WERI-Rb-1 (cell line): Measurements from ENCODE around the gene ZNF619.

Source experiments
- DNase-seq: peaks from one replicate; pipeline ENCODE4 v3.0.0-alpha.2; 2020
- H3K27ac ChIP-seq: fragments of 250-450 bp; sonication (Bioruptor Pico); 2 replicates; pipeline ENCODE4 v1.5.1; 2020; ENCODE audit warnings: mild to moderate bottlenecking, moderate library complexity
- H3K27me3 ChIP-seq: fragments of 250-450 bp; sonication (Bioruptor Pico); 2 replicates; pipeline ENCODE4 v1.5.1; 2021; ENCODE audit warnings: mild to moderate bottlenecking, low read depth, moderate library complexity; ENCODE audit not compliant: insufficient read depth, severe bottlenecking
- H3K36me3 ChIP-seq: fragments of 250-450 bp; sonication (Bioruptor Pico); 2 replicates; pipeline ENCODE4 v1.5.1; 2020; ENCODE audit warnings: mild to moderate bottlenecking, moderate library complexity
- H3K4me3 ChIP-seq: 2 replicates; pipeline ENCODE4 v1.5.1; 2011; ENCODE audit warnings: low read depth, mild to moderate bottlenecking, control low read depth, low read length
- H3K9me3 ChIP-seq: fragments of 250-450 bp; sonication (Bioruptor Pico); 2 replicates; pipeline ENCODE4 v1.5.1; 2021; ENCODE audit warnings: mild to moderate bottlenecking, moderate library complexity; ENCODE audit not compliant: severe bottlenecking
- CTCF ChIP-seq: IDR thresholded peaks from 2 replicates; pipeline ENCODE4 v1.5.1; 2011; ENCODE audit warnings: low read depth, mild to moderate bottlenecking, control low read depth, inconsistent platforms, low read length

Gene ZNF619

GRCh38 chr3:40477666-40478065 lies 744 bp downstream of the ZNF619 start:
- no peak for TF ChIP-seq CTCF
- peaks cover 18% of the 10 kb centered on the region for H3K36me3 ChIP-seq
- no peak for DNase-seq
- H3K27ac ChIP-seq, result no peak overlapping the region
- H3K9me3 ChIP-seq, result no peaks in the 10 kb centered on the region
- no peaks in the 10 kb centered on the region for H3K27me3 ChIP-seq
- peak overlapping the region; percentile 75 for H3K4me3 ChIP-seq

GRCh38 chr3:40487172-40487571 lies 10.2 kb downstream of the ZNF619 start:
- H3K27ac ChIP-seq, result no peak overlapping the region
- TF ChIP-seq CTCF, result no peak
- peaks cover 5% of the 10 kb centered on the region for H3K9me3 ChIP-seq
- peaks cover 36% of the 10 kb centered on the region for H3K36me3 ChIP-seq
- no peak overlapping the region for H3K4me3 ChIP-seq
- no peaks in the 10 kb centered on the region for H3K27me3 ChIP-seq
- no peak for DNase-seq

GRCh38 chr3:40490916-40491315 lies 14.0 kb downstream of the ZNF619 start:
- no peak for TF ChIP-seq CTCF
- Histone ChIP-seq H3K27me3 (no peaks in the 10 kb centered on the region), H3K9me3 (peaks cover 5% of the 10 kb centered on the region), H3K4me3 (no peak overlapping the region), H3K27ac (no peak overlapping the region), H3K36me3 (peaks cover 16% of the 10 kb centered on the region)
- no peak for DNase-seq

GRCh38 chr3:40494698-40495097 lies 17.8 kb downstream of the ZNF619 start:
- Histone ChIP-seq H3K27me3 (no peaks in the 10 kb centered on the region), H3K36me3 (no peaks in the 10 kb centered on the region), H3K27ac (no peak overlapping the region), H3K9me3 (no peaks in the 10 kb centered on the region), H3K4me3 (no peak overlapping the region)
- no peak for DNase-seq
- no peak for TF ChIP-seq CTCF

GRCh38 chr3:40497288-40497687 lies 20.4 kb downstream of the ZNF619 start:
- no peaks in the 10 kb centered on the region for H3K27me3 ChIP-seq
- H3K27ac ChIP-seq, result no peak overlapping the region
- H3K4me3 ChIP-seq, result no peak overlapping the region
- no peak for DNase-seq
- H3K36me3 ChIP-seq, result no peaks in the 10 kb centered on the region
- TF ChIP-seq CTCF, result no peak
- H3K9me3 ChIP-seq, result no peaks in the 10 kb centered on the region

GRCh38 chr3:40499952-40500351 lies 23.0 kb downstream of the ZNF619 start:
- no peaks in the 10 kb centered on the region for H3K36me3 ChIP-seq
- H3K4me3 ChIP-seq, result no peak overlapping the region
- no peaks in the 10 kb centered on the region for H3K9me3 ChIP-seq
- TF ChIP-seq CTCF, result no peak
- no peak for DNase-seq
- no peak overlapping the region for H3K27ac ChIP-seq
- H3K27me3 ChIP-seq, result no peaks in the 10 kb centered on the region
